CD4-positive, alpha-beta T cell (primary cell): ENCODE results near the gene CAPN2. TPM values are rescaled to one million over a fixed set of nuclear protein-coding genes. Genes with fewer than 3 reads are reported as not detected.

ENCODE experiments used
- ATAC-seq: fragments of 200-7000 bp; cut with Tn5 transposase; one replicate; pipeline ENCODE4 v1.10.0; 2022; ENCODE audit warnings: mild to moderate bottlenecking; ENCODE audit not compliant: poor library complexity
- CTCF ChIA-PET: fragments of 350-600 bp; sonication (Branson Sonifier 250); formaldehyde crosslinking; loops from one replicate; lab custom pipeline; 2021; ENCODE audit warnings: antibody characterized with exemption, inconsistent platforms; lab: Charles Lee
- POLR2A ChIA-PET: fragments of 350-600 bp; sonication (Branson Sonifier 250); formaldehyde crosslinking; loops from one replicate; lab custom pipeline; 2021; ENCODE audit warnings: antibody characterized with exemption, inconsistent platforms; lab: Charles Lee
- DNase-seq, 14 experiments: peaks; one replicate each; pipeline ENCODE4 v3.0.0-alpha.2; 2013 to 2020; ENCODE audit warnings: mixed read lengths in 2 of 14
- H3K27ac ChIP-seq, 2 donors: one replicate each; pipeline versions ENCODE4 v1.5.1 to v1.7.0; 2013; ENCODE audit warnings: low read length in 2 of 2, low read depth in 1 of 2, mild to moderate bottlenecking in 1 of 2
- H3K27me3 ChIP-seq, 2 experiments: 1 replicate in 1 of 2; 2 replicates in 1 of 2; pipeline versions ENCODE4 v1.6.1 to v1.7.0; 2013; ENCODE audit warnings: low read length in 2 of 2, control low read depth in 1 of 2, mild to moderate bottlenecking in 1 of 2, moderate library complexity in 1 of 2; ENCODE audit not compliant: insufficient read depth in 2 of 2, control insufficient read depth in 1 of 2
- H3K36me3 ChIP-seq: one replicate; pipeline ENCODE4 v1.6.1; 2013; ENCODE audit warnings: low read length, control low read depth; ENCODE audit not compliant: insufficient read depth
- H3K4me1 ChIP-seq: one replicate; pipeline ENCODE4 v1.6.1; 2013; ENCODE audit warnings: low read length, control low read depth; ENCODE audit not compliant: insufficient read depth
- H3K4me3 ChIP-seq: one replicate; pipeline ENCODE4 v1.5.1; 2013; ENCODE audit warnings: mild to moderate bottlenecking, low read length, moderate library complexity
- H3K9me3 ChIP-seq, 2 experiments: 1 replicate in 1 of 2; 2 replicates in 1 of 2; pipeline versions ENCODE4 v1.6.1 to v1.7.0; 2013; ENCODE audit warnings: low read length in 2 of 2, mild to moderate bottlenecking in 2 of 2, control low read depth in 1 of 2, moderate library complexity in 1 of 2; ENCODE audit not compliant: control insufficient read depth in 1 of 2, insufficient read depth in 1 of 2
- H3K27ac Mint-ChIP-seq: one replicate; pipeline ENCODE4 v1.8.0; 2020; ENCODE audit warnings: mixed read lengths
- H3K27me3 Mint-ChIP-seq: one replicate; pipeline ENCODE4 v1.8.0; 2021; ENCODE audit warnings: mixed read lengths
- H3K36me3 Mint-ChIP-seq: one replicate; pipeline ENCODE4 v1.8.0; 2021; ENCODE audit warnings: low read depth, mixed read lengths
- H3K4me1 Mint-ChIP-seq: one replicate; pipeline ENCODE4 v1.8.0; 2021; ENCODE audit warnings: low read depth, mixed read lengths
- H3K4me3 Mint-ChIP-seq: one replicate; pipeline ENCODE4 v1.8.0; 2020; ENCODE audit warnings: mild to moderate bottlenecking, mixed read lengths
- H3K9me3 Mint-ChIP-seq: one replicate; pipeline ENCODE4 v1.8.0; 2020; ENCODE audit warnings: mixed read lengths
- CTCF ChIP-seq: fragments of 200-600 bp; IDR thresholded peaks from one replicate; pipeline ENCODE4 v1.8.0; 2022; ENCODE audit warnings: antibody characterized with exemption, mild to moderate bottlenecking
- intact Hi-C, 2 experiments: fragments of 100-400 bp; cut with DNase I in 1 of 2; cut with micrococcal nuclease in 1 of 2; formaldehyde crosslinking; loops; one replicate each; pipeline versions ENCODE4 v1.15.1 to v1.9.0; 2023 to 2025; cut with DNase I, micrococcal nuclease
- total RNA-seq, 174 experiments: library from RNA in 2 of 174; stranded (reverse) in 2 of 174; gene quantifications; one replicate each; pipeline ENCODE4 v1.2.3 and lab custom pipeline; 2021 to 2026

The CAPN2 gene
- total RNA-seq, 2 experiments from 2014 or later, result 110 to 114 TPM

DNA sequence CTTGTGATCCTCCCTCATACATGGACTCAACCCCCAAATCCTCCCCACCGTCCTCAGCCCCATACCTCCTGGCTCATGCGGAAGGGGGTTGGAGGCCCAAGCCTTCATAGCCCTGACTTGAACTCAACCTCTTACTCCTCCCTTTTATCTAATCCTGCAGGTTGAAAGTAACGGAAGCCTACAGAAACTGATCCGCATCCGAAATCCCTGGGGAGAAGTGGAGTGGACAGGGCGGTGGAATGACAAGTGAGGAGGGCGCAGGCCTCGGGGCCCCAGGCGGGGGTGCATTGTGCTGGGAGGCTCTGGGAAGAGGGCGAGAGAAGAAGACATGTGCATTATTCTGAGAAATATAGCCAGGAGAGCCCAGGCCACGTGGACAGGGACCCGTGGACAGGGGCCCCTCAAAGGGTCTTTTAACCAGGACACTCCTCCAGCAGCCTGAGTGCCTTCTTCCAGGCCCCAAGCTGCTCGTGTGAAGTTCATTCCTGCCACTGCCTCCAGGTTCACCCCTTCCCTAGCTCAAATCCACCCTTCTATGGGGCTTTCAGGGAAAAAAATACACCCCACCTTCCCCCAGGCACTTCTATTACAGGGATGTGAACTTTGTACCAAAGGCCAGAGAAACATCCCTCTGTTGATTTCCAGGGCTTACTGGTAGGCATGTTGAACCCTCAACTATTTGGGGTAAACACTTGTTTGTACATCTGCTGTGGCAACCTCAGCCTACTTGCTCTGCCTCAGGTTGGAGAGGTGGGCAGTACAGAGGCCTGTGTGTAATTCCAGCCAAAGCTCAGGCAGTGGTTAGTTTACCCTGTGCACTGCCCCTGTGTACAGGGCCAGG is 38.6 kb downstream of the CAPN2 start:
- Mint-ChIP-seq H3K36me3 (peaks cover 69% of the 10 kb centered on the region), H3K4me1 (peaks cover 7% of the 10 kb centered on the region)
- H3K27ac ChIP-seq, result no peak overlapping the region

DNA sequence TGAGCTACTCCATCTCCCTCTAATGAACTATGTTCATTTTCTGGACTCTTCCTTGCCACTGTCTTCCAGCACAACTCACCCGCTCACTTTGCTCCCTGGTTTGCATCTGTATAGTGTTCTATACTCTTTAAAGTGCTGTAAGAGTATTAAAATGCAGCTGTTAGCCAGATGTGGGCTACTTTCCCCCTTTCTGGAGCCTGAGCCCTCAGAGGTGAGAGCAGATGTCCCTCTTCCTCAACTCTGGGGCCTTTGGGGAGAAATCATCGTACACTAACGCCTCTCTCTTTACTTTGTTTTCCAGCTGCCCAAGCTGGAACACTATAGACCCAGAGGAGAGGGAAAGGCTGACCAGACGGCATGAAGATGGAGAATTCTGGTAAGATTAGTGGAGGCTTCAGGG is 39.4 kb downstream of the CAPN2 start:
- ATAC-seq, result no peak

More for the DNA sequence above, 38.6 kb downstream of the CAPN2 start:
- no peak for DNase-seq
- Histone ChIP-seq H3K9me3 (no peaks in the 10 kb centered on the region), H3K4me1 (peaks cover 18% of the 10 kb centered on the region), H3K36me3 (peaks cover 81% of the 10 kb centered on the region), H3K4me3 (no peak overlapping the region), H3K27me3 (no peaks in the 10 kb centered on the region)
- no peak for TF ChIP-seq CTCF
- intact Hi-C loops, result no loop called here
- no peak for ATAC-seq
- no peak overlapping the region for H3K27ac Mint-ChIP-seq
- ChIA-PET POLR2A (interaction anchor here (0.7 kb wide), 1 partner anchor 52 kb away, joined by 5 read pairs; no protein-coding TSS in a partner anchor), CTCF (interaction anchor here (2.2 to 3.5 kb wide), 2 partner anchors 39 to 54 kb away, joined by 6 to 46 read pairs; partner anchors contain the start of gene CAPN2)
- no peaks in the 10 kb centered on the region for H3K9me3 Mint-ChIP-seq
- H3K27me3 Mint-ChIP-seq, result no peaks in the 10 kb centered on the region
- no peak overlapping the region for H3K4me3 Mint-ChIP-seq

More for the DNA sequence above, 39.4 kb downstream of the CAPN2 start:
- ChIA-PET POLR2A (no interaction called here), CTCF (interaction anchor here (2.2 kb wide), 1 partner anchor 55 kb away, joined by 6 read pairs; no protein-coding TSS in a partner anchor)
- no peak for TF ChIP-seq CTCF
- intact Hi-C loops, result no loop called here
- no peaks in the 10 kb centered on the region for H3K9me3 Mint-ChIP-seq
- Histone ChIP-seq H3K9me3 (no peaks in the 10 kb centered on the region), H3K4me3 (no peak overlapping the region), H3K27ac (no peak overlapping the region), H3K36me3 (peaks cover 84% of the 10 kb centered on the region), H3K27me3 (no peaks in the 10 kb centered on the region), H3K4me1 (peaks cover 18% of the 10 kb centered on the region)
- H3K27me3 Mint-ChIP-seq, result no peaks in the 10 kb centered on the region
- peaks cover 73% of the 10 kb centered on the region for H3K36me3 Mint-ChIP-seq
- peaks cover 7% of the 10 kb centered on the region for H3K4me1 Mint-ChIP-seq
- H3K27ac Mint-ChIP-seq, result no peak overlapping the region
- no peak overlapping the region for H3K4me3 Mint-ChIP-seq
- no peak for DNase-seq
